Activated T-cell treated with anti-CD3 and anti-CD28 coated beads, Interleukin-2, amount 50 U/mL, for 1 hour (primary cell): Measurements from ENCODE around the gene MIB1.
"Not testable (repeated sequence)": the region's sequence is repeated elsewhere in the genome, so short reads cannot be mapped to it uniquely, and the experiment has no call there.

Source experiments
- DNase-seq: peaks from one replicate; pipeline ENCODE4 v3.0.0-alpha.2; 2020

The MIB1 gene

DNA sequence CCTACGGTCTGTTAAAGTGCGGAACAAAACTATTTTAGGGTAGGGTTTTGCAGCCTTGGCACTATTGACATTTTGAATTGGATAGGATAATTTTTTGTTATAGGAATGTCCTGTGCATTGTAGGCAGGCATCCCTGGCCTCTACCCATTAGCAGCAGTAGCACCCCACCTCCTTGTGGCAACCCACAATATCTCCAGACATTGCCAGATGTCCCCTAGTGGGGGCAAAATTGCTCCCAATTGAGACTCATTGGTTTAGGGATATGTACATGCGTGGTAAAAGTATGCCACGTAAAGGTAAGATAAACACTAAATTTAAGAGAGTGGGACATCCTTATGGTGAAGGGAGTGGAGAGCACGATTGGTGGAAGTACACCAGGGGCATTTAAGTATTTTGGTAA lies 4.6 kb downstream of the MIB1 start:
- DNase-seq, result no peak

DNA sequence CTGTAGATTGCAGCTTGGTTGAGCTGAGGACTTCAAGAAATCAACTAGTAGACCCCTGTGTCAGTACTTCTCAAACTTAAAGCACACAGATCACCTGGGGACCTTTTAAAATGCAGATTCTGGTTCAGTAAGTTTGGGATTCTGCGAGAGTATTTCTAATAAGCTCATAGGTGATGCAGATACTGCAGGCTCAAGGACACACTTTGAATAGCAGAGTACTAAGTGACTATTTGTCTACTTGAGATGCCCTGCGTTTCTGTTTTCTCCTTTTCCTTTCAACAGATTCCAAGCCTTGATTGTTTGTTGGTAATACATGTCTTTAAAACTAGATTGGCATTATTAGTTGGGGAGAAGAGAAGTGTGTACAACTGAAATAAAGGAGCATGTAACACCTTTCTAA lies 6.7 kb downstream of the MIB1 start:
- no peak for DNase-seq

DNA sequence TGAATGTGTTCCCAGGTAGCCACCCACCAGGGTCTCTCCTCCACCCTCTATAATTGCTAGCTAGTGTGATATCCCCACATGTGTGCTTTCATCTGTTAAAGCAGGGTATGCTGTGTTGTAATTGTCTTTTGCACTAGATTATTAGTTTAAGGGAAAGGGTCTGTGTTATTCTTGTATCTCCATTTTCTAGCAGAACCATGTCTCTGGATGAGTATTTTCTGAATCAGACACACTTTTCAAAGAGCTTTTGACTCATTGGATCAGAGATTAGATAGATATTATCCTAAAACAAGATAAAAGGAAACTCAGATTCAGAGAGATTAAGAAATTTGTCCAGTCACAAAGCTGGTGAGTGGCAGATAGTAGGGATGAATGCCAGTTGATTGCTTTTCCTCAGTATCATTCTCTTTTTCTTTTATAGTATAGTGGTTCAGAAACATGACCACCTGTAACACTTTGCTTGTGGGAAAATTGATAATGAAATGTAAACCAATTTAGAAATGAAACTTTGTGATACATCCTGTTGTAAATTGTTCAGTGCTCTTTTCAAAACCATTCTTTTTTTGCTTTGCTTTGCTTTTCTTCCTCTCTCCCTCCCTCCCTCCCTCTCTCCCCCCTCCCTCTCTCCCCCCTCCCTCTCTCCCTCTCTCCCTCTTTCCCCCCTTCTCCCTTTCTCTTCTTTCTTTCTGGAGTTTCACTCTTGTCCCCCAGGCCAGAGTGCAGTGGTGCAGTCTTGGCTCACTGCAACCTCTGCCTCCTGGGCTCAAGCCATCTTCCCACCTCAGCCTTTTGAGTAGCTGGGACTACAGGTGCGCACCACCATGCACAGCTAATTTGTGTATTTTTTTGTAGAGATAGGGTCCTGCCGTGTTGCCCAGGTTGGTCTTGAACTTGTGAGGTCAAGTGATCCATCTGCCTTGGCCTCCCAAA lies 7.4 kb downstream of the MIB1 start:
- DNase-seq, result no peak

DNA sequence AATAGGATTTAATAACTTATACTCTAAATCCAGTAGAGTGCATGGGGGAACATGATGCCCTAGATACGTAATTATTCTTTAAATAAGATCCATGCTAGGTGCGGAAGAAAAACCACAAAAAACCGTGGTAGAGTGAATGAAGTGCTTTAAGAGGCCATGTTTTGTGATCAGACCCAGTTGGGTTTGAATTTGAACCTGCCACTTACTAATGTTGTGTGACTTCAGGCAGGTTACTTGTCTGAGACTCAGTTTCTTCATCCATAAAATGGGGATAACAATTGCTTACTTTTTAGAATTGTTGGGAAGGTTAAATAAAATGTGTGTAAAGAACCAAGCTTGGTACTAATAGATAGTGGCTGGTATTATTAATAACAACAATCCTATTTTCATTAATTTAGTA lies 17.2 kb downstream of the MIB1 start:
- DNase-seq, result no peak

DNA sequence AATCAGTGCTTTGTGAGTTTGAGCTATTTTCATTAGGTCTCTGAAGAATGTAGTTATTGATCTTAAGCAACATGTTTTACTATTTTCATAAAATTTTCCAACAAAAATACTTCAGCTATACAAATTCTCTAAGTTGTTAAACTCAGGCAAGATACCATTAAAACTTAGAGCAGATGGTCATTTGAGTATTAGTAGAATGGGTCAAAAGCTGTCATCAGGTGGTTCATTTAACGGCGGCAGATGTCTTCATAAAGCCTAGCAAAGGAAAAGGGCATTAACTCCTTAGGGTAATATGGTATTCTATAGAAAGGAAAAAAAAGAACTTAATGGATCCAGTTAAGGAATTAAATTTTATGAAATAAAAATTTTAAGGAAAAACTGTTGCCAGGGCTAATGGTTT lies 19.2 kb downstream of the MIB1 start:
- no peak for DNase-seq

DNA sequence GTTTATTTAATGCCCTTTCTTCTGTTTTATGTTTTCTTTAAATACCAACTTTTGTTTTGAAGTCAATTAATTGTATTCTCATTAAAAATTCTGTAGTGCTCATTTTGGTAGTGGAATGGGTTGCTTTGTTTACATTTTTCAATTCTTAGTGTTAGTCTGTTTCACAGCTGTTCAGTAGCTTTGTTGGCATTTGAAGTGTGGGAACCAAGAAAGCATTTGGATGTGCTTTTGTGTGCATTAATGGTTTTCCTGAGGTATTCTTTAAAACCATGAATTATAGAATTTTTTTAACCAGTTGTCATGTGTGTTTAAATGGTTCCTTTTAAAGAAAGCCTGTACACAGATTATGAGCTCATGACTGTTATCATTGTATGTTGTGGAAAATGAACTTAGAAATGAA lies 19.7 kb downstream of the MIB1 start:
- no peak for DNase-seq

DNA sequence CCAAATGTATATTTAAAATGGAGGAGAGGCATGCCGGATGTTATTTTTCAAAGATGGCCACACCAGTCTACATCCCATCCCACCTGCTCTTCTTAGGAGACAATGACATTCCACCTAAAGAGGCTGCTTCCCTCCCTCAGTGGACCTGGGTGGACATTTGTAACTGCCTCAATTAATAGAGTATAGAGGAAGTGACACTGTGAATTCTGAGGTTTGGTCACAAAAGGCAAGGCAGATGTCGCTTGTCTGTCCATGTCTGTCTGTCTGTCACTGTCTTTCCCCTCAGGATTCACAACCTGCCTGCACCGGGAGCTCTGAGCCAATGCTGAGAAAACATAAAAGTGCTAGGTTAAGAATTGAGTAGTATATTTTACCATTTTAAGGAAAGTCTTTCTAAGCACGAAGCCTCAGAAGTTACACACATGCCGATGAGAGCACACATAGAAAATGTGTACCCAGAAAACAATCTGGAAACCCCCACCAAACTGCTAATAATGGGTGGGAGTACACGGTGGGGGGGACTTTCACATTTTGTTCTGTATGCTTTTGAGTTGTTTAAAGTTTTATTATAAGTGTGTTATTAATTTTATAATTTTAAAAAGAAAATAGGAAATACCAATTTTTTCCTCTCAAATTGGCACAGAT lies 21.0 kb downstream of the MIB1 start:
- DNase-seq, result no peak

DNA sequence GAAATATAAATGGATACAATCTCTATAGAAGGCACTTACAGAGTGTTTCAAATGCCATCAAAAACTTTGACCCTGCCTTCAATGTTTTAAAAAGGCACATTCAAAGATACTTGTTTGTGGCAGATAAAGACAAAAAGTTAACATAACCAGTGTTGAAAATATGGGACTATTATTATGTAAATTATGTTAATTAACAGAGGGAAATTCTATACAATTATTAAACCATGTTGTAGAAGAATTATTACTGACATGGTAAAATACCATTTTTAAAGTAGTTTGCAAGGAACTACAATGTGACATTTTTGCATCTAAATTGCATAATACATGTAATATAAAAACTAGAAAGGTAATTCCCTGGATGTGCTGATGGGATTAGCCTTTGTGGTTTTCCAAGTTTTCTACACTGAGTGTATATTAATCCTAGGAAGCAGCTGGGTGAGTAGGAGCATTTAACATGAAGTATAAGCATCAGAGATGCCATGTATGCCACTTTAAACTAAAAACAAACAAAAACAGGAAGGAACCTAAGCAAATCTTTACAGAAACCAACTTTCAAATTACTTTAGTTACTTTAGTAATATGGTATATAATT lies 21.7 kb downstream of the MIB1 start:
- DNase-seq, result no peak

DNA sequence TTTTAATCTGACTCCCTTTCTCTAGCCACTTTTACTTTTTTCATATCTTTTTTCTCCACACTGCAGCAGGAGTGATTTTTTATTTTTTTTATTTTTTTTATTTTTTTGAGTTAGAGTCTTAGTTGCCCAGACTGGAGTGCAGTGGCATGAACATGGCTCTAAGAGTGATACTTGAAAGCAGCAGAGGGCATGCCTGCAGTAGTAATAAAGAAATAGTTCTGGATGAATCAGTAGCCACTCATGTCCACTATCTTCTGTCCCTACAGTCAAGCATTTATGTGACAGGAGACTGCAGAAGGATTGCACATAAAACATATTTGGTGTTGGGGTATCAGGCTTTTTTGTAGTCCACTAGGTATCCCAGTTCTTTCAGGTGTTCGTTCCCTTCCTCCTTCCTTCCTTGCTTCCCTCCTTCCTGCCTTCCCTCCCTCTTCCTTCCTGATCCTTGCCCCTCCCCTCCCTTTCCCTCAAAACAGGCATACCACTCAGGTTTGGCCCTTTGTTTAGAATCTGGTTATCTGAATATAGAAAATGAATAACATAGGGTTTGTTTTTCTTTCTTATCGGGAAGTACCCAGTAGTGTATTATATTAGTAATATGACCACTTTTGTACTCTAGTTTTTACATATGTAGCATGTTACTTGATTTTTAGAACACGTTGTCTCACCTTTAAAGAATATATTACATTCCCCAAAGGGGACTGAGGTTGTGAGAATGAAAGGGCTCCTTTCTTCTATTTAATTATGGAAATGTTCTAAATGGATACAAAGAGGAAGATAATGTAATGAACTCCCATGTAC lies 23.5 kb downstream of the MIB1 start:
- DNase-seq, result no peak

DNA sequence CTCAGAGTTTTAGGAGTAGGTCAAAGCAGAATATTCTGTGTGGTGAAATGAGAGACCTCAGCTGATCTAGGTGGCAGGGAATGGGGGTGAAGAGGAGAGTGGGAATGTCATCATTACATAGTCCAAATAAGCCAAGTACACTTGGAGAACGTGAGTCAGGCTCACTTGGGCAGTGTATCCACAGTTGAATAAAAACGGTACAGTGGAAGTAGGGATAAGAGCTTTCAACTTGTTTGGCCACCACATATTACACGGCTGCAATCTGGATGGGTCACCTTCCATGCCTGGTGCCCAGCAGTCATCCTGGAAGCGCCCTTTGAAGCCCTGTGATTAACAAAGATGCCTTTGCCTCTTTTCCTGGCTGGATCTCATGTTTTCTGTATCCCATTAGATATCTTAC lies 28.6 kb downstream of the MIB1 start:
- DNase-seq, result no peak

DNA sequence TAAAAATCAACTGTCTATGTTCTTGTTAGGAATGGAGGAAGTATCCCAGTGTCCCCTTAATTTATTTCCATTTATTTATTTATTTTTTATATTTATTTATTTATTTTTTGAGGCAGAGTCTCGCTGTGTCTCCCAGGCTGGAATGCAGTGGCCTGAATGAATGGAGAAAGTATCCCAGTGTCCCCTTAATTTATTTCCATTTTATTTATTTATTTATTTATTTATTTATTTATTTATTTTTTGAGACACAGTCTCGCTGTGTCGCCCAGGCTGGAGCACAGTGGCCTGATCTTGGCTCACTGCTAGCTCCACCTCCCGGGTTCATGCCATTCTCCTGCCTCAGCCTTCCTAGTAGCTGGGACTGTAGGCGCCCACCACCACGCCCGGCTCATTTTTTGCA lies 34.1 kb downstream of the MIB1 start:
- no peak for DNase-seq

DNA sequence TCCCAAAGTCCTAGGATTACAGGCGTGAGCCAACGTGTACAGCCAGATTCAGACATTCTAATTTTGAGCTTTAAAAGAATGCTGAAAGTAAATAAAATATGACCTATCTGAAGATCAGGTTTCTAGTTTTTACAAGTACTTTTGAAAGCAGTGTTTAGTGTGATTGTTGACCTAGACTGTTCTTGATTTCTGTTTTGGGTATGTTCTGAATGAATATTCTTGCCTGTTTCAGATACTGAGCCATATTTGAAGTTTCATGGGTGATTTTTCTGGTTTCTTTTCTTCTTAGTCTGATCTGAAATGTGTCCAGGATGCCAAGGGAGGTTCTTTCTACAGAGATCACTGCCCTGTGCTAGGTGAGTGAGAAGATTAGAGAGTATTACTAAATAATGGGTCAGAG lies 37.2 kb downstream of the MIB1 start:
- no peak for DNase-seq

DNA sequence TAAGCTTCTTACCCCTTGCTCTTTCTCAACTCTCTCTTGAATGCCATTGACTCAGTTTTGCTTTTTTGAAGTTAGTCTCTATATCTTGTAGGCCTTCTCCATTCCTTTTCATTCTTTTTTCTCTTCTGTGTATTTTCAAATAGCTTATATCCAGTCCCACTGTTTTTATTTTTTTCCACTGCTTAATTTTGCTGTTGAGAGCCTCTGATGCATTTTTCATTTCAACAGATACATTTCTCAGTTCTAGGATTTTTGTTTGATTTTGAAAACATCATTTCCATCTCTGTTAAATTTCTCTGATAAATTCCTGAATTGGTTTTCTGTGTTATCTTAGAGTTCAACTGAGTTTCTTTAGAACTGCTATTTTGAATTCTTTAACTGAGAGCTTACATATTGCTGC lies 45.9 kb downstream of the MIB1 start:
- no peak for DNase-seq

DNA sequence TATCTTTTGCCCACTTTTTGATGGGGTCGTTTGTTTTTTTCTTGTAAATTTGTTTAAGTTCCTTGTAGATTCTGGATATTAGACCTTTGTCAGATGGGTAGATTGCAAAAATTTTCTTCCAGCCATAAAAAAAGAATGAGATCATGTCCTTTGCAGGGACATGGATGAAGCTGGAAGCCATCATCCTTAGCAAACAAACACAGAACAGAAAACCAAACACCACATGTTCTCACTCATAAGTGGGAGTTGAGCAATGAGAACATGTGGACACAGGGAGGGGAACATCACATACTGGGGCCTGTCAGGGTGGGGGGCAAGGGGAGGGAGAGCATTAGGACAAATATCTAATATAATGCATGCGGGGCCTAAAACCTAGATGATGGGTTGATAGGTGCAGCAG lies 55.5 kb downstream of the MIB1 start:
- not testable (repeated sequence) for DNase-seq

DNA sequence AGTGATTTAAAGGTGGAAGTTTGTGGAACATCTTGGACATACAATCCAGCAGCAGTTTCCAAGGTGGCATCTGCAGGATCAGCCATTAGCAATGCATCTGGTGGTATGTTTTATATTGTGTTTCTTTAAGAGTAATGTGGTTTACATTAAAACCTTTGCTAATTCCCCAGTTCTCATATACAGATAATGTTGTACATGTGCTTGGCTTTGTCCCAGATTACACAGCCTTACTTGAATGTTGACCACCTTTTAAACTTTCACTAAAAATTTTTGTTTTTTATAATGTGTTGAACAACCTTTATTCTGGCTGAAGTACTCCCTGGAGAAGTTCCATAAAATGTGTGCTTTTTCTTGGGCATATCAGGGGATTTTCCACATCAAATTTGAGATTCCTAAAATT lies 57.5 kb downstream of the MIB1 start:
- no peak for DNase-seq

DNA sequence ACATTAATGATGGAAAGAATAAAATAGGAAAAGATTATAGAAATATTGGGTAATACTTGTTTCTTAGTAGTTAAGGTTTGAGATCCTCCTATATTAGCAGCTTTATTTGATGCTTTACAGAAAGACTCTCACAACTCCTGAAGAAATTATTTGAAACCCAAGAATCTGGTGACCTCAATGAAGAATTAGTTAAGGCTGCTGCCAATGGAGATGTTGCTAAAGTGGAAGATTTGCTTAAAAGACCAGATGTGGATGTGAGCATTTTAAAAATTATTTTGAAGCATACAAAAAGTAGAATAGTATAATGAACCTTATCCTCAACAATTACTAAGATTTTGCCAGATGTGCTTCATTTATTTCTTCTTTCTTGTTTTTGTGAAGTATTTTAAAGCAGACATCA lies 59.1 kb downstream of the MIB1 start:
- DNase-seq, result no peak

DNA sequence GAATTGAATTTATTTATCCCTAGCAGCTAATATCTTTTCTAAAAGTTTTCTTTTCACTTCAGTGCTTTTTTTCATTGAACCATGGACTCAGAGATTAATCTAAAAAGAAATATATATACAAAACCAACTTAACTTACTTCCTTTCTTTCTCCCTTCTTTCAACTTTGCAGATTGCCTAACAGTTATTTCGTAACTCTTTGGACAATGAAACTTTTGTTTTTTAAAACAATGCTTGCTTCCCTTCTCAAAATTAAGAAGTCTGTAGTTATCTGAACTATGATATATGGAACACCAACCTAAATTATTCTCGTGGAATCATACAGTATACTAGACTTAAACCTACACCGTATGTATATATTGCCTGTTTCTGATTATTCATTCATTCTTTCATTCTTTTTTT lies 62.9 kb downstream of the MIB1 start:
- no peak for DNase-seq

DNA sequence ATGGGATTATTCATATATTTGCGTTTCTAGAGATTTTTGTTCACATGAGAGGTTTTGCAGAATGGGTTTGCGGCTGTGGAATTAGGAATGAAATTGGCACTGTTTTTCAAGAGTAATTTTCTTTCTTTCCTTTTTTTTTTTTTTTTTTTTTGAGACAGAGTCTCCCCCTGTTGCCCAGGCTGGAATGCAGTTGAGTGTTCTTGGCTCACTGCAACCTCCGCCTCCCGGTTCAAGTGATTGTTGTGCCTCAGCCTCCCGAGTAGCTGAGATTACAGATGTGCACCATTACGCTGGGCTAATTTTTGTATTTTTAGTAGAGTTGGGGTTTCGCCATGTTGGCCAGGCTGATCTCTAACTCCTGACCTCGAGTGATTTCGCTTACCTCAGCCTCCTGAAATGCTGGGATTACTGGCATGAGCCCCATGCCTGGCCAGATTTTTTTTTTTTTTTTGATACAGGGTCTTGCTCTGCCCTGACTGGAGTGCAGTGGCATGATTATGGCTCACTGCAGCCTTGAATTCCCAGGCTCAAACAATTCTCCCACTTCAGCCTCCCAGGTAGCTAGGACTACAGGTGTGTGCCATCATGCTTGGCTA lies 65.3 kb downstream of the MIB1 start:
- DNase-seq, result no peak

DNA sequence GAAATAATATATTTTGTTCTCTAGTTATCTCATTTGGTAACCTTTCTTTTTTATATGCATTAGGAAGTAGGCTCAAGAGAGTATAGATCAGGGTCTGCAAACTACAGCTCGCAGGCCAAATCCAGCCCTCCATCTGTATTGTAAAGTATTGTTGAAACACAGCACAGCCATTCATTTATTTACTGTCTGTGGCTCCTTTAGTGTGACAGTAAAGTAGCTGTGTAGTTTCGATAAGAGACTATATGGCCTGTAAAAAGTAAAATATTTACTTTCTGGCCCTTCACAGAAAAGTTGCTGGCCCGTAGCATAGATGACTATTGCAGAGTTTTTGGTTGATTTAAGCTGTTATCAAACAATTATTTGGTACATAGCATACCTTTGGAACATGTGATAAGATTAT lies 67.6 kb downstream of the MIB1 start:
- DNase-seq, result no peak

DNA sequence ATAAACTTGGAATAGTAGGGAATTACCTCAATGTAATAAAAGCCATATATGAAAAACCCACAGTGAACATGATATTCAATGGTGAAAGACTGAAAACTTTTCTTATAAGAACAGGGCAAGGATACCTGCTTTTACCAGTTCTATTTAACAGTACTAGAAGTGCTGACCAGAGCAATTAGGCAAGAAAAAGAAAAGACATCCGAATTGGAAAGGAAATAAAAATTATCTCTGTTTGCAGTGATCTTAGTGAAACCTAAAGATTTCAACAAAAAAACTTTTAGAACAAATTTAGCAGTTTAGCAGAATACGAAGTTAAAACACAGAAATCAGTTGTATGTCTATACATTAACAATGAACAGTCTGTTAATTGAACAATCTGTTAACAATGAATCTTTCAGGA lies 69.1 kb downstream of the MIB1 start:
- DNase-seq, result no peak

DNA sequence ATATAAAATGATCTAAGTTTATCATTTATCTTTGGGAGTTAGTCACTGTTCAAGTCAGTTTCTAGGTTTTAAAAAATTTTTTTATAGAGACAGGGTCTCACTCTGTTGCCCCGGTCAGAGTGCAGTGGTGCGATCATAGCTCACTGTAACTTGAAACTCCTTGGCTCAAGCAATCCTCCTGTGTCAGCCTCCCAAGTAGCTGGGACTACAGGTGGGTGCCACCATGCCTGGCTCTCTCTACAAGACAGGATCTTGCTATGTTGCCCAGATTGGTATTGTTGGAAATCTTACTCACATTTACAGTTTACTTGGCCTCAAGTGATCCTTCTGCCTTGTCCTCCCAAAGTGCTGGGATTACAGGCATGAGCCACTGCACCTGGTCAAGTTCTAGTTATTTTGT lies 74.5 kb downstream of the MIB1 start:
- DNase-seq, result no peak

DNA sequence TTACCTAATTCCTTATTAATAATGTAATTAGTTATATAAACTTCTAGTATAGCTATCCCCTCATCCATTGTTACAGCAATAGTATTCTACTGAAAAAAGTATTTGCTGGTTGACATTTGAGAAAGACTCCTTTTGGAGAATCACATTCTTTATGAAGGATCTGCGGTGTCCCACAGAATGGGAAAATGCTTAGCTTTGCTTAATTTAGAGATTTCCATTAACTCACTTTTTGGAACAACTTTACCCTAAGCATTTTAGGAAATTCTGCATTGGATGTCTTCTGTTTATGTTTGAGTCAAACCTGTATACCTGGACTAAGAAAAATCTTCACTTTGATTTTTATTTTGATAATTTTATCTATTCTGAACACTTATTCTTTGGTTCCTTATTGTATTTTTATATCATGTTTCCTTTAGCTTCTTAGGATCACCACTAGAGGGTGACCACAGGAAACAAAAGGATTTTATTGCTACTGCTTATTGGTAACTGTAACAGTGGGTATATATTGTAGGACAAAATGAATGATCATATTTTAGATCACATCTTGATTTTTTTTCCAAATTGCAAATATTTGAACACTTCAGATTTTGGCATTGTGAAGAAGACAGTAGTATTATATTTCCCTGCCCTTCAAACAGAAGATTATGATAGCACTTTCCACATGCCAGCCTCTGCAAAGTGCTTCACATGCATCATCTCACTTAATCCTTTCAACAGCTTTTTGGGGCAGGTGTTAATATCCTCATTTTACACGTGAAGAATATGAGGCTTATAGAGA lies 79.6 kb downstream of the MIB1 start:
- DNase-seq, result no peak
